ENCODE results near the gene RARB.

DNA sequence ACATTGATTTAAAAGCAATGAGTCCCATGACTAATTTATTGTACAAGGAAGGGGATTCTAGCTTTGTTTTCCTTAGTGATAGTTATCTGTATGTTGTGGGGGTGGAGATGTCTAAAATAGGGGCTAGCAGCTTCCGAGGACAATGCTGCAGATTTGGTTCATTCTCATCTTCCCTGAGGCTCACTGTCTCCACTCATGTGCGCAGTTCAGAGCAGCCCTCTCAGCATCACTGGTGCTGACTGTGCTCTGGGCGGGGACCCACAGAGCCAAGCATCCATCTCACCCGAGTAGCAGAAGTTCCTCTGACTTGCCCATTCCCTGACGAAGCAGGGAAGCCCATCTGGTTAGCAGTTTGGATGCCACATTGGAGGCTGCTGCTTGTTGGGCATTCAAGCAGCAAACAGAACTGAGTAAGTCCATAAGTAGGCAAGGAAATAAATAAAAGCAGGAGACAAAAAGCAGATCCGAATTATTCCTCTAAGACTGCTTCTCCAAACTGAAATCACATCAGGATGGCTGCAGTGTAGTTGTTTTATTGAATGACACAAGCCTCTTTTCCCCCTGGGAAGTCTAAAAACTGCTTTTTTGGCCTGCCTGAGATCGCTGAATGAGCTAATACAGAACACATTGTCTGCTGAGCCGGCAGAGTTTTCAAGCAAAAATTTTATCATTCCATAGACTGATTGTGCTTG is 27.5 kb downstream of the RARB start:
- TF ChIP-seq, protein P1, sequence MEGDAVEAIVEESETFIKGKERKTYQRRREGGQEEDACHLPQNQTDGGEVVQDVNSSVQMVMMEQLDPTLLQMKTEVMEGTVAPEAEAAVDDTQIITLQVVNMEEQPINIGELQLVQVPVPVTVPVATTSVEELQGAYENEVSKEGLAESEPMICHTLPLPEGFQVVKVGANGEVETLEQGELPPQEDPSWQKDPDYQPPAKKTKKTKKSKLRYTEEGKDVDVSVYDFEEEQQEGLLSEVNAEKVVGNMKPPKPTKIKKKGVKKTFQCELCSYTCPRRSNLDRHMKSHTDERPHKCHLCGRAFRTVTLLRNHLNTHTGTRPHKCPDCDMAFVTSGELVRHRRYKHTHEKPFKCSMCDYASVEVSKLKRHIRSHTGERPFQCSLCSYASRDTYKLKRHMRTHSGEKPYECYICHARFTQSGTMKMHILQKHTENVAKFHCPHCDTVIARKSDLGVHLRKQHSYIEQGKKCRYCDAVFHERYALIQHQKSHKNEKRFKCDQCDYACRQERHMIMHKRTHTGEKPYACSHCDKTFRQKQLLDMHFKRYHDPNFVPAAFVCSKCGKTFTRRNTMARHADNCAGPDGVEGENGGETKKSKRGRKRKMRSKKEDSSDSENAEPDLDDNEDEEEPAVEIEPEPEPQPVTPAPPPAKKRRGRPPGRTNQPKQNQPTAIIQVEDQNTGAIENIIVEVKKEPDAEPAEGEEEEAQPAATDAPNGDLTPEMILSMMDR (conservative IDR thresholded peaks at IDR 0.05; ENCODE audit: low read depth in 2 of 2) = no peak
- TF ChIP-seq POLR2AphosphoS5 (IDR thresholded peaks at IDR 0.05; ENCODE audit: low read depth) (no peak), EZH2 (IDR thresholded peaks at IDR 0.05; ENCODE audit: low read depth, unreplicated experiment) (no peak), JUNB (IDR thresholded peaks at IDR 0.05; ENCODE audit: unreplicated experiment) (no peak), CREB1 (CRISPR knock-in tag; IDR thresholded peaks at IDR 0.05; ENCODE audit: low read depth) (no peak), EZH2phosphoT487 (IDR thresholded peaks at IDR 0.05; ENCODE audit: unreplicated experiment) (no peak)
- TF ChIP-seq, protein P2, sequence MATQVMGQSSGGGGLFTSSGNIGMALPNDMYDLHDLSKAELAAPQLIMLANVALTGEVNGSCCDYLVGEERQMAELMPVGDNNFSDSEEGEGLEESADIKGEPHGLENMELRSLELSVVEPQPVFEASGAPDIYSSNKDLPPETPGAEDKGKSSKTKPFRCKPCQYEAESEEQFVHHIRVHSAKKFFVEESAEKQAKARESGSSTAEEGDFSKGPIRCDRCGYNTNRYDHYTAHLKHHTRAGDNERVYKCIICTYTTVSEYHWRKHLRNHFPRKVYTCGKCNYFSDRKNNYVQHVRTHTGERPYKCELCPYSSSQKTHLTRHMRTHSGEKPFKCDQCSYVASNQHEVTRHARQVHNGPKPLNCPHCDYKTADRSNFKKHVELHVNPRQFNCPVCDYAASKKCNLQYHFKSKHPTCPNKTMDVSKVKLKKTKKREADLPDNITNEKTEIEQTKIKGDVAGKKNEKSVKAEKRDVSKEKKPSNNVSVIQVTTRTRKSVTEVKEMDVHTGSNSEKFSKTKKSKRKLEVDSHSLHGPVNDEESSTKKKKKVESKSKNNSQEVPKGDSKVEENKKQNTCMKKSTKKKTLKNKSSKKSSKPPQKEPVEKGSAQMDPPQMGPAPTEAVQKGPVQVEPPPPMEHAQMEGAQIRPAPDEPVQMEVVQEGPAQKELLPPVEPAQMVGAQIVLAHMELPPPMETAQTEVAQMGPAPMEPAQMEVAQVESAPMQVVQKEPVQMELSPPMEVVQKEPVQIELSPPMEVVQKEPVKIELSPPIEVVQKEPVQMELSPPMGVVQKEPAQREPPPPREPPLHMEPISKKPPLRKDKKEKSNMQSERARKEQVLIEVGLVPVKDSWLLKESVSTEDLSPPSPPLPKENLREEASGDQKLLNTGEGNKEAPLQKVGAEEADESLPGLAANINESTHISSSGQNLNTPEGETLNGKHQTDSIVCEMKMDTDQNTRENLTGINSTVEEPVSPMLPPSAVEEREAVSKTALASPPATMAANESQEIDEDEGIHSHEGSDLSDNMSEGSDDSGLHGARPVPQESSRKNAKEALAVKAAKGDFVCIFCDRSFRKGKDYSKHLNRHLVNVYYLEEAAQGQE (IDR thresholded peaks at IDR 0.05; ENCODE audit: unreplicated experiment) = no peak
- TF ChIP-seq, protein P3, sequence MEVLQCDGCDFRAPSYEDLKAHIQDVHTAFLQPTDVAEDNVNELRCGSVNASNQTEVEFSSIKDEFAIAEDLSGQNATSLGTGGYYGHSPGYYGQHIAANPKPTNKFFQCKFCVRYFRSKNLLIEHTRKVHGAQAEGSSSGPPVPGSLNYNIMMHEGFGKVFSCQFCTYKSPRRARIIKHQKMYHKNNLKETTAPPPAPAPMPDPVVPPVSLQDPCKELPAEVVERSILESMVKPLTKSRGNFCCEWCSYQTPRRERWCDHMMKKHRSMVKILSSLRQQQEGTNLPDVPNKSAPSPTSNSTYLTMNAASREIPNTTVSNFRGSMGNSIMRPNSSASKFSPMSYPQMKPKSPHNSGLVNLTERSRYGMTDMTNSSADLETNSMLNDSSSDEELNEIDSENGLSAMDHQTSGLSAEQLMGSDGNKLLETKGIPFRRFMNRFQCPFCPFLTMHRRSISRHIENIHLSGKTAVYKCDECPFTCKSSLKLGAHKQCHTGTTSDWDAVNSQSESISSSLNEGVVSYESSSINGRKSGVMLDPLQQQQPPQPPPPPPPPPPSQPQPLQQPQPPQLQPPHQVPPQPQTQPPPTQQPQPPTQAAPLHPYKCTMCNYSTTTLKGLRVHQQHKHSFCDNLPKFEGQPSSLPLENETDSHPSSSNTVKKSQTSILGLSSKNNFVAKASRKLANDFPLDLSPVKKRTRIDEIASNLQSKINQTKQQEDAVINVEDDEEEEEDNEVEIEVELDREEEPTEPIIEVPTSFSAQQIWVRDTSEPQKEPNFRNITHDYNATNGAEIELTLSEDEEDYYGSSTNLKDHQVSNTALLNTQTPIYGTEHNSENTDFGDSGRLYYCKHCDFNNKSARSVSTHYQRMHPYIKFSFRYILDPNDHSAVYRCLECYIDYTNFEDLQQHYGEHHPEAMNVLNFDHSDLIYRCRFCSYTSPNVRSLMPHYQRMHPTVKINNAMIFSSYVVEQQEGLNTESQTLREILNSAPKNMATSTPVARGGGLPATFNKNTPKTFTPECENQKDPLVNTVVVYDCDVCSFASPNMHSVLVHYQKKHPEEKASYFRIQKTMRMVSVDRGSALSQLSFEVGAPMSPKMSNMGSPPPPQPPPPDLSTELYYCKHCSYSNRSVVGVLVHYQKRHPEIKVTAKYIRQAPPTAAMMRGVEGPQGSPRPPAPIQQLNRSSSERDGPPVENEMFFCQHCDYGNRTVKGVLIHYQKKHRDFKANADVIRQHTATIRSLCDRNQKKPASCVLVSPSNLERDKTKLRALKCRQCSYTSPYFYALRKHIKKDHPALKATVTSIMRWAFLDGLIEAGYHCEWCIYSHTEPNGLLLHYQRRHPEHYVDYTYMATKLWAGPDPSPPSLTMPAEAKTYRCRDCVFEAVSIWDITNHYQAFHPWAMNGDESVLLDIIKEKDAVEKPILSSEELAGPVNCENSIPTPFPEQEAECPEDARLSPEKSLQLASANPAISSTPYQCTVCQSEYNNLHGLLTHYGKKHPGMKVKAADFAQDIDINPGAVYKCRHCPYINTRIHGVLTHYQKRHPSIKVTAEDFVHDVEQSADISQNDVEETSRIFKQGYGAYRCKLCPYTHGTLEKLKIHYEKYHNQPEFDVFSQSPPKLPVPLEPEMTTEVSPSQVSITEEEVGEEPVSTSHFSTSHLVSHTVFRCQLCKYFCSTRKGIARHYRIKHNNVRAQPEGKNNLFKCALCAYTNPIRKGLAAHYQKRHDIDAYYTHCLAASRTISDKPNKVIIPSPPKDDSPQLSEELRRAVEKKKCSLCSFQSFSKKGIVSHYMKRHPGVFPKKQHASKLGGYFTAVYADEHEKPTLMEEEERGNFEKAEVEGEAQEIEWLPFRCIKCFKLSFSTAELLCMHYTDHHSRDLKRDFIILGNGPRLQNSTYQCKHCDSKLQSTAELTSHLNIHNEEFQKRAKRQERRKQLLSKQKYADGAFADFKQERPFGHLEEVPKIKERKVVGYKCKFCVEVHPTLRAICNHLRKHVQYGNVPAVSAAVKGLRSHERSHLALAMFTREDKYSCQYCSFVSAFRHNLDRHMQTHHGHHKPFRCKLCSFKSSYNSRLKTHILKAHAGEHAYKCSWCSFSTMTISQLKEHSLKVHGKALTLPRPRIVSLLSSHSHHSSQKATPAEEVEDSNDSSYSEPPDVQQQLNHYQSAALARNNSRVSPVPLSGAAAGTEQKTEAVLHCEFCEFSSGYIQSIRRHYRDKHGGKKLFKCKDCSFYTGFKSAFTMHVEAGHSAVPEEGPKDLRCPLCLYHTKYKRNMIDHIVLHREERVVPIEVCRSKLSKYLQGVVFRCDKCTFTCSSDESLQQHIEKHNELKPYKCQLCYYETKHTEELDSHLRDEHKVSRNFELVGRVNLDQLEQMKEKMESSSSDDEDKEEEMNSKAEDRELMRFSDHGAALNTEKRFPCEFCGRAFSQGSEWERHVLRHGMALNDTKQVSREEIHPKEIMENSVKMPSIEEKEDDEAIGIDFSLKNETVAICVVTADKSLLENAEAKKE (CRISPR knock-in tag; IDR thresholded peaks at IDR 0.05) = no peak
- TF ChIP-seq, protein P4, sequence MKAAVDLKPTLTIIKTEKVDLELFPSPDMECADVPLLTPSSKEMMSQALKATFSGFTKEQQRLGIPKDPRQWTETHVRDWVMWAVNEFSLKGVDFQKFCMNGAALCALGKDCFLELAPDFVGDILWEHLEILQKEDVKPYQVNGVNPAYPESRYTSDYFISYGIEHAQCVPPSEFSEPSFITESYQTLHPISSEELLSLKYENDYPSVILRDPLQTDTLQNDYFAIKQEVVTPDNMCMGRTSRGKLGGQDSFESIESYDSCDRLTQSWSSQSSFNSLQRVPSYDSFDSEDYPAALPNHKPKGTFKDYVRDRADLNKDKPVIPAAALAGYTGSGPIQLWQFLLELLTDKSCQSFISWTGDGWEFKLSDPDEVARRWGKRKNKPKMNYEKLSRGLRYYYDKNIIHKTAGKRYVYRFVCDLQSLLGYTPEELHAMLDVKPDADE (IDR thresholded peaks at IDR 0.05) = no peak

All from GM23338 (cell line).